ENCODE results near the gene MID1. TPM values are rescaled to one million over a fixed set of nuclear protein-coding genes. Genes with fewer than 3 reads are reported as not detected.

MID1 gene
- total RNA-seq, 1 donor from 2014 or later = 33.0 TPM

GRCh38 chrX:10474913-10475568, 145.3 kb downstream of the MID1 start:
- intact Hi-C loops (cut with DNase I) = no loop called here
- peak; percentile 67 for ATAC-seq
- no peak for DNase-seq (ENCODE audit: low spot score)

GRCh38 chrX:10474510-10474909, 145.9 kb downstream of the MID1 start:
- ATAC-seq = no peak

GRCh38 chrX:10471418-10471817, 149.0 kb downstream of the MID1 start:
- no peak for ATAC-seq
- intact Hi-C loops (cut with DNase I) = no loop called here
- no peak for DNase-seq (ENCODE audit: low spot score)

More at GRCh38 chrX:10474510-10474909, 145.9 kb downstream of the MID1 start:
- intact Hi-C loops (cut with DNase I) = no loop called here
- no peak for DNase-seq (ENCODE audit: low spot score)

GRCh38 chrX:10470009-10470408, 150.4 kb downstream of the MID1 start:
- DNase-seq (ENCODE audit: low spot score) = no peak
- ATAC-seq = no peak
- intact Hi-C loops (cut with DNase I) = no loop called here

- no peak for ATAC-seq
- DNase-seq (ENCODE audit: low spot score) = no peak
- intact Hi-C loops (cut with DNase I) = no loop called here
Observed at GRCh38 chrX:10467793-10468192, 152.6 kb downstream of the MID1 start.

- ATAC-seq (no peak), DNase-seq (ENCODE audit: low spot score) (no peak)
- intact Hi-C loops (cut with DNase I) = no loop called here
Observed at GRCh38 chrX:10465254-10465653, 155.1 kb downstream of the MID1 start.

- DNase-seq (ENCODE audit: low spot score) (no peak), ATAC-seq (no peak)
- intact Hi-C loops (cut with DNase I) = no loop called here
Observed at GRCh38 chrX:10457092-10457491, 163.3 kb downstream of the MID1 start.

- intact Hi-C loops (cut with DNase I) = no loop called here
- ATAC-seq = no peak
- no peak for DNase-seq (ENCODE audit: low spot score)
Observed at GRCh38 chrX:10453945-10454344, 166.4 kb downstream of the MID1 start.

- intact Hi-C loops (cut with DNase I) = no loop called here
- DNase-seq (ENCODE audit: low spot score) (no peak), ATAC-seq (no peak)
Observed at GRCh38 chrX:10450959-10451355, 169.4 kb downstream of the MID1 start.

GRCh38 chrX:10450229-10450958, 170.0 kb downstream of the MID1 start:
- DNase-seq (ENCODE audit: low spot score) (no peak), ATAC-seq (no peak)
- intact Hi-C loops (cut with DNase I) = no loop called here

- DNase-seq (ENCODE audit: low spot score) (no peak), ATAC-seq (no peak)
- intact Hi-C loops (cut with DNase I) = no loop called here
Observed at GRCh38 chrX:10447564-10448214, 172.7 kb downstream of the MID1 start.

GRCh38 chrX:10444204-10444603, 176.2 kb downstream of the MID1 start:
- ATAC-seq = no peak
- intact Hi-C loops (cut with DNase I) = no loop called here
- no peak for DNase-seq (ENCODE audit: low spot score)

GRCh38 chrX:10441464-10441863, 178.9 kb downstream of the MID1 start:
- no peak for DNase-seq (ENCODE audit: low spot score)
- intact Hi-C loops (cut with DNase I) = no loop called here
- no peak for ATAC-seq

GRCh38 chrX:10433296-10433965, 187.0 kb downstream of the MID1 start:
- no peak for ATAC-seq
- no peak for DNase-seq (ENCODE audit: low spot score)
- intact Hi-C loops (cut with DNase I) = no loop called here

- no peak for DNase-seq (ENCODE audit: low spot score)
- intact Hi-C loops (cut with DNase I) = no loop called here
- no peak for ATAC-seq
Observed at GRCh38 chrX:10429908-10430307, 190.5 kb downstream of the MID1 start.

GRCh38 chrX:10427249-10427648, 193.1 kb downstream of the MID1 start:
- DNase-seq (ENCODE audit: low spot score) = no peak
- no peak for ATAC-seq
- intact Hi-C loops (cut with DNase I) = no loop called here

GRCh38 chrX:10423716-10424115, 196.7 kb downstream of the MID1 start:
- no peak for DNase-seq (ENCODE audit: low spot score)
- ATAC-seq = no peak
- intact Hi-C loops (cut with DNase I) = no loop called here

GRCh38 chrX:10420134-10420533, 200.3 kb downstream of the MID1 start:
- intact Hi-C loops (cut with DNase I) = no loop called here
- ATAC-seq (no peak), DNase-seq (ENCODE audit: low spot score) (no peak)

- DNase-seq (ENCODE audit: low spot score) (no peak), ATAC-seq (no peak)
- intact Hi-C loops (cut with DNase I) = no loop called here
Observed at GRCh38 chrX:10416424-10416823, 204.0 kb downstream of the MID1 start.

Measured in sciatic nerve (tissue), 2 donors.